GM10266 (cell line): Measurements from ENCODE around the gene EXT2.

ENCODE experiments used
- DNase-seq: peaks from one replicate; pipeline ENCODE4 v3.0.0; 2012; ENCODE audit errors: extremely low spot score
- TF ChIP-seq, protein P1 (sequence below): IDR thresholded peaks from 2 replicates; pipeline ENCODE4 v1.5.1; 2012; ENCODE audit warnings: mild to moderate bottlenecking, low read depth; ENCODE audit not compliant: control insufficient read depth, insufficient read depth; ENCODE audit errors: missing control alignments

EXT2 gene

GRCh38 chr11:44290208-44290607 lies 194.7 kb downstream of the EXT2 start:
- TF ChIP-seq, protein P1, sequence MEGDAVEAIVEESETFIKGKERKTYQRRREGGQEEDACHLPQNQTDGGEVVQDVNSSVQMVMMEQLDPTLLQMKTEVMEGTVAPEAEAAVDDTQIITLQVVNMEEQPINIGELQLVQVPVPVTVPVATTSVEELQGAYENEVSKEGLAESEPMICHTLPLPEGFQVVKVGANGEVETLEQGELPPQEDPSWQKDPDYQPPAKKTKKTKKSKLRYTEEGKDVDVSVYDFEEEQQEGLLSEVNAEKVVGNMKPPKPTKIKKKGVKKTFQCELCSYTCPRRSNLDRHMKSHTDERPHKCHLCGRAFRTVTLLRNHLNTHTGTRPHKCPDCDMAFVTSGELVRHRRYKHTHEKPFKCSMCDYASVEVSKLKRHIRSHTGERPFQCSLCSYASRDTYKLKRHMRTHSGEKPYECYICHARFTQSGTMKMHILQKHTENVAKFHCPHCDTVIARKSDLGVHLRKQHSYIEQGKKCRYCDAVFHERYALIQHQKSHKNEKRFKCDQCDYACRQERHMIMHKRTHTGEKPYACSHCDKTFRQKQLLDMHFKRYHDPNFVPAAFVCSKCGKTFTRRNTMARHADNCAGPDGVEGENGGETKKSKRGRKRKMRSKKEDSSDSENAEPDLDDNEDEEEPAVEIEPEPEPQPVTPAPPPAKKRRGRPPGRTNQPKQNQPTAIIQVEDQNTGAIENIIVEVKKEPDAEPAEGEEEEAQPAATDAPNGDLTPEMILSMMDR, result no peak
- no peak for DNase-seq
